Measurements from ENCODE around the gene IGIP.

- no peak for TF ChIP-seq TAF1 (IDR thresholded peaks at IDR 0.05; ENCODE audit: borderline replicate concordance, low read depth, low read length)
- no peak for TF ChIP-seq POLR2A (IDR thresholded peaks at IDR 0.05; ENCODE audit: low read depth, low read length)
- no peak for TF ChIP-seq POLR2AphosphoS5 (IDR thresholded peaks at IDR 0.05; ENCODE audit: low read depth, low read length)
These were observed 48.9 kb upstream of the IGIP start for GRCh38 chr5:140076788-140077187.

Measured in GM12892 (cell line).